ENCODE data around the gene GRK5. TPM values are rescaled to one million over a fixed set of nuclear protein-coding genes. Genes with fewer than 3 reads are reported as not detected.

Gene GRK5
- total RNA-seq, 1 experiment from 2014 or later, result 29.0 TPM

DNA sequence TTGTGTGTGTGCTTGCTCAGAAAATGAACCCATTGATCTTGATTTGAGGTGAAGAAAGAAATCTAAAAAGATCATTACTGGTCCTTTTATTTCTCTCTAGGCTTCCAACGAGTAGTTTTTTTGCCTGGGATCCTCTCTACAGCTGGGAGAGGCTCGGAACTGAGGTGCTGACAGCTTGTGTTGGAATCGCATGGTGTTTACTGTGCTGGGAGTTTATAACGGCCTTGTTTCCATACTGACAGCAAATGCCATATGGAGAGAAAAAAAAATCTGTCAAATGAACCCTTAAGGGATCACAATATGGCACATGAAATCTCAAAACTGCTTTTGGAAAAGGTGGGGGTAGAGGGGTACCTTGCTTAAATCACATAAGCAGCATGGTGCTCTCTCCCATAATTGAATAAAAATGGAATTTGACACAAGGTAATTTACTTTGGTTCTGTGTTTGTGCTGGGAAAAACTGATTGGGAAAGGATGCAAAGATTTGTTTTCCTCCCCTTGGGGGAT lies 170.1 kb downstream of the GRK5 start:
- no peak for ATAC-seq
- DNase-seq (ENCODE audit: low read depth, low spot score), result no peak
- no peaks in the 10 kb centered on the region for H3K9me3 ChIP-seq (ENCODE audit: control insufficient read depth, insufficient read depth, low read depth, low read length)
- H3K27me3 ChIP-seq (ENCODE audit: control insufficient read depth, insufficient read depth, low read length), result no peaks in the 10 kb centered on the region
- no peak overlapping the region for H3K4me3 ChIP-seq (ENCODE audit: low read depth in 2 of 2, low read length in 2 of 2)
- no peaks in the 10 kb centered on the region for H3K4me1 ChIP-seq (ENCODE audit: control insufficient read depth, insufficient read depth, low read length)
- in situ Hi-C loops (cut with HindIII; ENCODE audit: low pct_unique_long_range_greater_than_20kb, low sequenced_read_pairs), result no loop called here
- H3K27ac ChIP-seq (ENCODE audit: low read length), result no peak overlapping the region
- TF ChIP-seq, protein P1, sequence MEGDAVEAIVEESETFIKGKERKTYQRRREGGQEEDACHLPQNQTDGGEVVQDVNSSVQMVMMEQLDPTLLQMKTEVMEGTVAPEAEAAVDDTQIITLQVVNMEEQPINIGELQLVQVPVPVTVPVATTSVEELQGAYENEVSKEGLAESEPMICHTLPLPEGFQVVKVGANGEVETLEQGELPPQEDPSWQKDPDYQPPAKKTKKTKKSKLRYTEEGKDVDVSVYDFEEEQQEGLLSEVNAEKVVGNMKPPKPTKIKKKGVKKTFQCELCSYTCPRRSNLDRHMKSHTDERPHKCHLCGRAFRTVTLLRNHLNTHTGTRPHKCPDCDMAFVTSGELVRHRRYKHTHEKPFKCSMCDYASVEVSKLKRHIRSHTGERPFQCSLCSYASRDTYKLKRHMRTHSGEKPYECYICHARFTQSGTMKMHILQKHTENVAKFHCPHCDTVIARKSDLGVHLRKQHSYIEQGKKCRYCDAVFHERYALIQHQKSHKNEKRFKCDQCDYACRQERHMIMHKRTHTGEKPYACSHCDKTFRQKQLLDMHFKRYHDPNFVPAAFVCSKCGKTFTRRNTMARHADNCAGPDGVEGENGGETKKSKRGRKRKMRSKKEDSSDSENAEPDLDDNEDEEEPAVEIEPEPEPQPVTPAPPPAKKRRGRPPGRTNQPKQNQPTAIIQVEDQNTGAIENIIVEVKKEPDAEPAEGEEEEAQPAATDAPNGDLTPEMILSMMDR (IDR thresholded peaks at IDR 0.05), result no peak
- TF ChIP-seq TCF7L2 (IDR thresholded peaks at IDR 0.05; ENCODE audit: low read depth, low read length), result no peak
- TF ChIP-seq, protein P2, sequence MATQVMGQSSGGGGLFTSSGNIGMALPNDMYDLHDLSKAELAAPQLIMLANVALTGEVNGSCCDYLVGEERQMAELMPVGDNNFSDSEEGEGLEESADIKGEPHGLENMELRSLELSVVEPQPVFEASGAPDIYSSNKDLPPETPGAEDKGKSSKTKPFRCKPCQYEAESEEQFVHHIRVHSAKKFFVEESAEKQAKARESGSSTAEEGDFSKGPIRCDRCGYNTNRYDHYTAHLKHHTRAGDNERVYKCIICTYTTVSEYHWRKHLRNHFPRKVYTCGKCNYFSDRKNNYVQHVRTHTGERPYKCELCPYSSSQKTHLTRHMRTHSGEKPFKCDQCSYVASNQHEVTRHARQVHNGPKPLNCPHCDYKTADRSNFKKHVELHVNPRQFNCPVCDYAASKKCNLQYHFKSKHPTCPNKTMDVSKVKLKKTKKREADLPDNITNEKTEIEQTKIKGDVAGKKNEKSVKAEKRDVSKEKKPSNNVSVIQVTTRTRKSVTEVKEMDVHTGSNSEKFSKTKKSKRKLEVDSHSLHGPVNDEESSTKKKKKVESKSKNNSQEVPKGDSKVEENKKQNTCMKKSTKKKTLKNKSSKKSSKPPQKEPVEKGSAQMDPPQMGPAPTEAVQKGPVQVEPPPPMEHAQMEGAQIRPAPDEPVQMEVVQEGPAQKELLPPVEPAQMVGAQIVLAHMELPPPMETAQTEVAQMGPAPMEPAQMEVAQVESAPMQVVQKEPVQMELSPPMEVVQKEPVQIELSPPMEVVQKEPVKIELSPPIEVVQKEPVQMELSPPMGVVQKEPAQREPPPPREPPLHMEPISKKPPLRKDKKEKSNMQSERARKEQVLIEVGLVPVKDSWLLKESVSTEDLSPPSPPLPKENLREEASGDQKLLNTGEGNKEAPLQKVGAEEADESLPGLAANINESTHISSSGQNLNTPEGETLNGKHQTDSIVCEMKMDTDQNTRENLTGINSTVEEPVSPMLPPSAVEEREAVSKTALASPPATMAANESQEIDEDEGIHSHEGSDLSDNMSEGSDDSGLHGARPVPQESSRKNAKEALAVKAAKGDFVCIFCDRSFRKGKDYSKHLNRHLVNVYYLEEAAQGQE (IDR thresholded peaks at IDR 0.05; ENCODE audit: insufficient read depth in 1 of 2, low read depth in 2 of 2, low read length in 1 of 2), result no peak
- TF ChIP-seq POLR2AphosphoS5 (IDR thresholded peaks at IDR 0.05; ENCODE audit: low read depth, low read length), result no peak
- no peak for TF ChIP-seq SIN3A (IDR thresholded peaks at IDR 0.05; ENCODE audit: borderline replicate concordance, insufficient read depth, low read depth, low read length)
- intact Hi-C loops (cut with micrococcal nuclease; ENCODE audit: unreplicated experiment), result no loop called here
- no TSS peak for BruUV-seq (replicated peaks)
- ChIA-PET CTCF (no interaction called here), POLR2A (no interaction called here)
- no peaks in the 10 kb centered on the region for H3K36me3 ChIP-seq (ENCODE audit: control insufficient read depth, insufficient read depth, low read length)

DNA sequence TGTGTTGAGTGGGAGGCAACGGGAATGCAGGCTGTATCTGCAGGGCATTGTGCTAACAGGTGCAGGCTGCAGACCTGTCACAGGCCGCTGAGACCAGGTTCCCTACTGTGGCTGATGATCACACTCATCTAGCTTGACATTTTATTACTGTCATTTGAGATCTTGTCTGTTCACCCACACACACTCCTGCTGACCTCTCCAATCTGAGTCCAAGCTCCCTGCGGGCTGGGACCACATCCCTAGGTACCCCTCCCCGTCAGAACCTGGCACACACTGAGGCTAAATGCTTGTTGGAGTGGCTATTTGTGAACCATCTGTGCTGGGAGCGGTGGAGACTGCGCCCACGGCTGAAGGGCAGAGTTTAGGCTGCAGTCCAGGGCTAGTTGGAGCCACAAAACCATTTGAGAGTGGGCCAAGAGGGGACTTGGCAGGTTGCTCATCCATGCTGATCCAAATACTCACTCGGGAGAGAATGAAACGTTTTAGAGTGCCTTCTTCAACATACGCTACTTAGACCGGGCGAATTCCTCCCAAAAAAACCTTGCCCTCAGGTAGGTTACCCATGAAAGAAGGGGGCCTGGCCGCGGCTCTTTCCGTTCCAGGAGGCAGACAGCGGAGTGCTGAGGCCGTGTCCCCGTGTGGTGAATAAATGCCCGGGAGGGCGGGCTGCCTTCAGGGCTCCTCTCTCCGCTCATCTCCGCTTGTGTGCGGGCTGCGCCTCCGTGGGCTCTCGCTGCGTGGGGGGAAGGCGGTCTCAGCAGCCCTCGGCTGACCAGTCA lies 170.8 kb downstream of the GRK5 start:
- H3K4me3 ChIP-seq (ENCODE audit: low read depth in 2 of 2, low read length in 2 of 2), result no peak overlapping the region
- intact Hi-C loops (cut with micrococcal nuclease; ENCODE audit: unreplicated experiment) (no loop called here), in situ Hi-C loops (cut with HindIII; ENCODE audit: low pct_unique_long_range_greater_than_20kb, low sequenced_read_pairs) (no loop called here)
- ATAC-seq (no peak), DNase-seq (ENCODE audit: low read depth, low spot score) (no peak)
- TF ChIP-seq POLR2AphosphoS5 (IDR thresholded peaks at IDR 0.05; ENCODE audit: low read depth, low read length) (no peak), TCF7L2 (IDR thresholded peaks at IDR 0.05; ENCODE audit: low read depth, low read length) (no peak), SIN3A (IDR thresholded peaks at IDR 0.05; ENCODE audit: borderline replicate concordance, insufficient read depth, low read depth, low read length) (no peak)
- TF ChIP-seq, protein P2 (IDR thresholded peaks at IDR 0.05; ENCODE audit: insufficient read depth in 1 of 2, low read depth in 2 of 2, low read length in 1 of 2), result no peak
- TF ChIP-seq, protein P1 (IDR thresholded peaks at IDR 0.05), result no peak
- H3K27ac ChIP-seq (ENCODE audit: low read length), result no peak overlapping the region
- H3K36me3 ChIP-seq (ENCODE audit: control insufficient read depth, insufficient read depth, low read length), result no peaks in the 10 kb centered on the region
- H3K4me1 ChIP-seq (ENCODE audit: control insufficient read depth, insufficient read depth, low read length), result no peaks in the 10 kb centered on the region
- CTCF ChIA-PET, result no interaction called here
- POLR2A ChIA-PET, result no interaction called here
- H3K27me3 ChIP-seq (ENCODE audit: control insufficient read depth, insufficient read depth, low read length), result no peaks in the 10 kb centered on the region
- no peaks in the 10 kb centered on the region for H3K9me3 ChIP-seq (ENCODE audit: control insufficient read depth, insufficient read depth, low read depth, low read length)
- no TSS peak for BruUV-seq (replicated peaks)

Measured in Panc1 (cell line).